Nephron (organoid): ENCODE data around the gene MERTK.

ENCODE experiments used
- H3K27ac Mint-ChIP-seq, 3 experiments: 2 replicates each; pipeline ENCODE4 v1.8.0; 2020; ENCODE audit warnings: mixed read lengths in 3 of 3, mild to moderate bottlenecking in 2 of 3, moderate library complexity in 1 of 3
- H3K27me3 Mint-ChIP-seq: 2 replicates; pipeline ENCODE4 v1.8.0; 2021; ENCODE audit warnings: low read depth, mild to moderate bottlenecking, moderate library complexity, mixed read lengths
- H3K36me3 Mint-ChIP-seq: 2 replicates; pipeline ENCODE4 v1.8.0; 2020; ENCODE audit warnings: low read depth, mixed read lengths
- H3K4me1 Mint-ChIP-seq: 2 replicates; pipeline ENCODE4 v1.8.0; 2020; ENCODE audit warnings: mixed read lengths
- H3K4me3 Mint-ChIP-seq, 3 experiments: 2 replicates each; pipeline ENCODE4 v1.8.0; 2020; ENCODE audit warnings: mild to moderate bottlenecking in 3 of 3, mixed read lengths in 3 of 3, moderate library complexity in 2 of 3
- H3K9me3 Mint-ChIP-seq: 2 replicates; pipeline ENCODE4 v1.8.0; 2020; ENCODE audit warnings: mixed read lengths
- TF ChIP-seq, protein P1 (sequence below), 3 experiments: fragments of 200-600 bp; sonication (generic); IDR thresholded peaks; one replicate each; pipeline ENCODE4 v1.5.0; 2021; ENCODE audit warnings: antibody characterized with exemption in 3 of 3; ENCODE audit not compliant: unreplicated experiment in 3 of 3

MERTK gene

DNA sequence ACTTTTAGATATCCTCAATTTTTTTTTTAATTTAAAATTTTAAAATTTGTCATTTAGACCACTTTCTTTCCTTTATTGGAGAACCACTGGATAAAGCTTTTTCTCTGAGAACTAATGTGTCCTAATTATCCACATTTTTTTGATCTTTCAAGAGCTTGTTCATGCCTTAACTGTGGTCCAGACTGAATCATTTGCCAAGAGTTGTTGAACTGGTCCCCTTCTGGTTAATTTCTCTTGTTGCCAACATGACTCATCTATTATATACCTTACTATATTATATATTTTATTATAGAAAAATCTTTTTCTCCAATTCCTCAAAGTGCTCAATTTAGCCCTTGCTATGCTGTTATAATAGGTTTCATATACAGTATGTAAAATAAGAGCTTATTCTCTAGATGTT, 103.5 kb downstream of the MERTK start:
- Mint-ChIP-seq H3K4me3 (no peak overlapping the region), H3K36me3 (peaks cover 48% of the 10 kb centered on the region), H3K4me1 (peaks cover 8% of the 10 kb centered on the region), H3K9me3 (no peaks in the 10 kb centered on the region), H3K27me3 (no peaks in the 10 kb centered on the region), H3K27ac (no peak overlapping the region)
- TF ChIP-seq, protein P1, sequence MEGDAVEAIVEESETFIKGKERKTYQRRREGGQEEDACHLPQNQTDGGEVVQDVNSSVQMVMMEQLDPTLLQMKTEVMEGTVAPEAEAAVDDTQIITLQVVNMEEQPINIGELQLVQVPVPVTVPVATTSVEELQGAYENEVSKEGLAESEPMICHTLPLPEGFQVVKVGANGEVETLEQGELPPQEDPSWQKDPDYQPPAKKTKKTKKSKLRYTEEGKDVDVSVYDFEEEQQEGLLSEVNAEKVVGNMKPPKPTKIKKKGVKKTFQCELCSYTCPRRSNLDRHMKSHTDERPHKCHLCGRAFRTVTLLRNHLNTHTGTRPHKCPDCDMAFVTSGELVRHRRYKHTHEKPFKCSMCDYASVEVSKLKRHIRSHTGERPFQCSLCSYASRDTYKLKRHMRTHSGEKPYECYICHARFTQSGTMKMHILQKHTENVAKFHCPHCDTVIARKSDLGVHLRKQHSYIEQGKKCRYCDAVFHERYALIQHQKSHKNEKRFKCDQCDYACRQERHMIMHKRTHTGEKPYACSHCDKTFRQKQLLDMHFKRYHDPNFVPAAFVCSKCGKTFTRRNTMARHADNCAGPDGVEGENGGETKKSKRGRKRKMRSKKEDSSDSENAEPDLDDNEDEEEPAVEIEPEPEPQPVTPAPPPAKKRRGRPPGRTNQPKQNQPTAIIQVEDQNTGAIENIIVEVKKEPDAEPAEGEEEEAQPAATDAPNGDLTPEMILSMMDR (IDR thresholded peaks at IDR 0.05; ENCODE audit: unreplicated experiment in 3 of 3): no peak

GRCh38 chr2:112003576-112004252, 105.3 kb downstream of the MERTK start:
- Mint-ChIP-seq H3K27ac (no peak overlapping the region), H3K27me3 (no peaks in the 10 kb centered on the region), H3K9me3 (no peaks in the 10 kb centered on the region), H3K36me3 (peaks cover 48% of the 10 kb centered on the region), H3K4me3 (no peak overlapping the region), H3K4me1 (peaks cover 8% of the 10 kb centered on the region)
- TF ChIP-seq, protein P1 (IDR thresholded peaks at IDR 0.05; ENCODE audit: unreplicated experiment in 3 of 3): no peak

DNA sequence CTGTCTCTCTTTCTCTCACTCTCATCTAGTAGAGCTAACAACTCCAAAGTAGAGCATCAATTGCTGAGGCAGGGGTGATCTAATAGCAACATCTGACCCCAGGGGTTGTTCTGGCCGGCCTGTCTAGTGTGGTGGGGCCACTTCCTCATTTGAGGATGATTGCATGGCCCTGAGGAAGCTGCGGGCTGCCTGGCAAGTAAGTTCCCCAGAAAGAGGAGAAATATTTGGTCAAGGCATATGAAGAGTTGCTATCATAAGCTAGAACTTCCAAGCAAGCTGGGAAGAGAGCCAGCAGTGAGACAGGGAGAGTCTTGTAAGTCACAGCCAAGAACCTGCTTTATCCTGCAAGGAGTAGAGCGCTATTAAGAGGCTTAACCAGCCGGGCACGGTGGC, 105.8 kb downstream of the MERTK start:
- H3K9me3 Mint-ChIP-seq: no peaks in the 10 kb centered on the region
- no peak overlapping the region for H3K27ac Mint-ChIP-seq
- no peak overlapping the region for H3K4me3 Mint-ChIP-seq
- H3K4me1 Mint-ChIP-seq: peaks cover 8% of the 10 kb centered on the region
- TF ChIP-seq, protein P1 (IDR thresholded peaks at IDR 0.05; ENCODE audit: unreplicated experiment in 3 of 3): no peak
- peaks cover 52% of the 10 kb centered on the region for H3K36me3 Mint-ChIP-seq
- no peaks in the 10 kb centered on the region for H3K27me3 Mint-ChIP-seq

DNA sequence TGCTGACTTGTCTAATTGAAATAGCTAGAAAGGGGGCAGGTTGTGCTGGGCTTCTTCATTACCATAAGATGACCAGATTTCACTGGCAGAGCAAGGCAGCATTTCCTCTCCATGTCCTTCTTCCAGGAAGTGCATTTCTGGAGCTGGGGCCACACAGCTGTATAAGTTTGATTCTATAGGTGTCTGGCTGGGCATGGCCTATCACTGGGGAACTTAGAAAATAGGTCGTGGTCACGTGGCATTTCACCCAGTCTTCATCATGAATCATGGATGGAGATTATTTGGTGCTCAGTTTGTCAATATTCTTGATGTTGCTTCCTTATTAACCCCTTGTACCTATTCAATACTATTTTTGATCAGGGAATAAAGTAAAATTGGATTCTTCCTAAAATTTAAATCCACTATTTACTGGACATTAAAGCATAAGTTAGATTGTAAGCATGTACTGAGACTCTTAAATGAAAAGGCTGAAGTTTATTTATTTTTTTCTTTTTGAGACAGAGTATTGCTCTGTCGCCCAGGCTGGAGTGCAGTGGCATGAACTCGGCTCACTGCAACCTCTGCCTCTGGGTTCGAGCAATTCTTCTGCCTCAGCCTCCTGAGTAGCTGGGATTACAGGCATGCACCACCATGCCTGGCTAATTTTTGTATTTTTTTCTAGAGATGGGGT, 107.1 kb downstream of the MERTK start:
- H3K27ac Mint-ChIP-seq: no peak overlapping the region
- TF ChIP-seq, protein P1 (IDR thresholded peaks at IDR 0.05; ENCODE audit: unreplicated experiment in 3 of 3): no peak
- peaks cover 6% of the 10 kb centered on the region for H3K4me1 Mint-ChIP-seq
- no peaks in the 10 kb centered on the region for H3K9me3 Mint-ChIP-seq
- H3K4me3 Mint-ChIP-seq: no peak overlapping the region
- H3K27me3 Mint-ChIP-seq: no peaks in the 10 kb centered on the region
- H3K36me3 Mint-ChIP-seq: peaks cover 47% of the 10 kb centered on the region

DNA sequence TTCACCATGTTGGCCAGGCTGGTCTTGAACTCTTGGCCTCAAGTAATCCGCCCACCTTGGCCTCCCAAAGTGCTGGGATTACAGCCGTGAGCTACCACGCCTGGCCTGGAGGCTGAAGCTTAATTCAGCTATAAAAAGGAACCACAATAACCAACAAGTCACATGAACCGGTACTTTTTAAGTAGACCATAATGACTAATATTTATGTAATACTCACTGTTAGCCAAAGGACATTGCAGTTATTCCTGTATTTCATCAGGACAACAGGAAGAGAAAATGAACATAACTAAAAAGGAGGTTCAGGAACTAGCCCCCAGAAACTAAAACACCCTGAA, 107.6 kb downstream of the MERTK start:
- H3K36me3 Mint-ChIP-seq: peaks cover 47% of the 10 kb centered on the region
- H3K9me3 Mint-ChIP-seq: no peaks in the 10 kb centered on the region
- H3K4me3 Mint-ChIP-seq: no peak overlapping the region
- TF ChIP-seq, protein P1 (IDR thresholded peaks at IDR 0.05; ENCODE audit: unreplicated experiment in 3 of 3): no peak
- H3K27ac Mint-ChIP-seq: no peak overlapping the region
- H3K27me3 Mint-ChIP-seq: no peaks in the 10 kb centered on the region
- H3K4me1 Mint-ChIP-seq: peaks cover 1% of the 10 kb centered on the region

DNA sequence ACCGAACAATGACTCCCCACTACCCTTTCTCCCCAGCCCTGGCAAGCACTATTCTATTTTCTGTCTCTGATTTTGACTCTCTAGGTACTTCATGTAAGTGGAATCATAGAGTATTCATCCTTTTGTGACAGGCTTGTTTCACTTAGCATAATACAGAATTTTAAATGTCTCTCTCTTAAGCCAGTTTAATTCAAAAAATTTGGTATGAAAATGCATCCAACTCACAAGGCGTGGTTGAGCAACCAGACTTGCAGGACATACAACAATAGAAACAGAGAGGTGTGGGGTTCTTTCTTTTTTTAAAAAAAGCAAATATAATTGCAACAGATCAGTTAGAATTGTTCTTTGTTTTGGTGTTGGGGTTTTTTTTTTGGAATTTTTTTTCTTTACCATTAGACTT, 109.1 kb downstream of the MERTK start:
- Mint-ChIP-seq H3K27me3 (no peaks in the 10 kb centered on the region), H3K9me3 (no peaks in the 10 kb centered on the region), H3K27ac (no peak overlapping the region), H3K4me3 (no peak overlapping the region), H3K36me3 (peaks cover 54% of the 10 kb centered on the region), H3K4me1 (no peaks in the 10 kb centered on the region)
- TF ChIP-seq, protein P1 (IDR thresholded peaks at IDR 0.05; ENCODE audit: unreplicated experiment in 3 of 3): no peak
